Stimulated activated CD8-positive, alpha-beta memory T cell treated with anti-CD3 and anti-CD28 coated beads, Interleukin-2, amount 100 ng/mL, for 1 hour (primary cell): ENCODE data around the gene SYNE1.

ENCODE experiments used
- DNase-seq, 2 donors: peaks; one replicate each; pipeline ENCODE4 v3.0.0-alpha.2; 2020; ENCODE audit warnings: low read depth in 2 of 2

The SYNE1 gene

DNA sequence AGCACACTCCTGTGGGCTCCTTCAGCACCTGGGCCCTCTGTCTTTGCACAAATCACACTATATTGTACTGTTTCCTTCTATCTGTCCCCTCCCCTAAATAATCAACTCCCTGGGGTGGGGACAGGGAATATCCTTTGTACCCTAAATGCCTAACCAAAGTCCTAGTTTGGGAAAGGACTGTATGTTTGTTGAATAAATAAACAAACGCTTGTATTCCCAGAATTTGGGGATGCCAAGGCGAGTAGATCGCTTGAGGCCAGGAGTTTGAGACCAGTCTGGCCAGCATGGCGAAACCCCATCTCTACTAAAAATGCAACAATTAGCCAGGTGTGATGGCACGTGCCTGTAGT is 322.7 kb downstream of the SYNE1 start:
- no peak for DNase-seq

DNA sequence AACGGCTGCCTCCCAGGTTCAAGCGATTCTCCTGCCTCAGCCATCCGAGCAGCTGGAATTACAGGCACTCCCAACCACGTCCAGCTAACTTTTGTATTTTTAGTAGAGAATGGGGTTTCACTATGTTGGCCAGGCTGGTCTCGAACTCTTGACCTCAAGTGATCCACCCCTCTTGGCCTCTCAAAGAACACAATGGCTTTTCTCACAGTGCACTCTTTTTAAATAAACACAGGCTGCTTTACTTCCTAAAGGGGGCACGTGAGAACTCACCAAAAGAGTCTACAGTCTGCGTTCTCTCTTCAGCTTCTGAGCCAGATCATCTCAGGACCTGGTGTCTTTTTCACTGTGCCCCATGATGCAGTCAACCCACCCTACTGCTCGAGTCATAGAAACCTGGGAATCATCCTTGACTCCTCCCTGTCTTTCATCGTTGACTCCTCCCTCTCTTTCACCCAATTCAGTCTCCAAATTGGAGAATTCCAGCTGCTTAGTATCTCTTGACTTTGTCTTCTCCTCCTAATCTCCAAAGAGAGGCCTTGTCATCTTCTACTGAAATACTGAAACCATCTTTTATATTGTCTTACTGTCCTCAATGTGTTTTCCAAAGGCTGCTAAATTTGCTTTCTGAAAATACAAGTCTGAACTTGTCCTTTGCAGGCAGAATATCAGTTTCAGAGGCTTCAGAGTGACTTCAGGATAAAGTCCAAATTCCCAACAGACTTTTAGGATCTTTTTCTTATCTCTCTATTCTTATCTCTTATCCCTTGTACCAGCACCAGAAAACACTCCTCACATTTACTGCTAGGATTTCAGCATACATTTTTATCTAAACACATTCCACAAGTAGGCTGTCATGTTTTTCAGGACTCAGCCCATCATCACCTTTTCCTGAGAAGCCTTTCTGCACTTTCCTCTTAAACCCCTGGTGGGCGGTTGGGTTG is 323.4 kb downstream of the SYNE1 start:
- no peak for DNase-seq

DNA sequence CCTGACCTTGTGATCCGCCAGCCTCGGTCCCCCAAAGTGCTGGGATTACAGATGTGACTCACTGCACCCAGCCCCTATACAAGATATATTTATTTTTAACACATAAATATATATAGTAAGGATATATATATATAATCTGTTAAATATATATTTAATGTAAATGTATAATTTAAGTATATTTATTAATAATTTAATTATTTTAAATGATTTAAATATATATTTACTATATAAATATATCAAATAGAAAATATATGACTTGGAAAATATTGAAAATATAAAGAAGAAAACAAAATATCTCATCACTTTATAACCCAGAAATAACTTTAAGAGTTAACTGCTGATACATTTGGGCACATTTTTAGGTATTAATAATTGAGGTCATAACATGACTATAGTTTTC is 324.7 kb downstream of the SYNE1 start:
- no peak for DNase-seq

DNA sequence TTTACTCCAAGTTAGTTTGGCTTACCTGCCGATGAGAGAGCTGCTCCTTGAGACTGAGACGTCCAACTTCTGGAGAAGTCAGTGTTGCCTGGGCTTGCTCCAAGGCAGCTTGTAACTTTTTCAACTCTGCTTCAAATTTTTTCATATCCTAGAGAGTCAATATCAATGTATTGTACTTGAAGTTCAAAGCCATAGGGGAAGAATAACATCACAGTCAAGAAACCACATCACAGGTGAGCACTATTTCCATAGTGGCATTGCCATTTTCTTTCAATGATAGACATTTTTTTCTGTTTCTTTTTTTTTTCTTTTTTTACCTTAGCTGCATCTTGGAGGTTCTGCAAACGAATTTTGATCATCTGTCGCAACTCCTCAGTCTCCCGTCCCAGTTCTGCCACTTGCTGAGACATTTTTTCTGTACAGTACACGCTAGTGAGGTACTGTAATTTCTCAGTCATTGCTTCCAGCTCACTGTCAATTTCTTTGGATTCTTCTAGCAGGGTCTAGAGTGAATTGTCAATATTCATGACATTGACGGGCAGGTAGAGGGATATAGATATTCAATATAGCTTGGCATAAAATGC is 326.7 kb downstream of the SYNE1 start:
- DNase-seq = no peak

DNA sequence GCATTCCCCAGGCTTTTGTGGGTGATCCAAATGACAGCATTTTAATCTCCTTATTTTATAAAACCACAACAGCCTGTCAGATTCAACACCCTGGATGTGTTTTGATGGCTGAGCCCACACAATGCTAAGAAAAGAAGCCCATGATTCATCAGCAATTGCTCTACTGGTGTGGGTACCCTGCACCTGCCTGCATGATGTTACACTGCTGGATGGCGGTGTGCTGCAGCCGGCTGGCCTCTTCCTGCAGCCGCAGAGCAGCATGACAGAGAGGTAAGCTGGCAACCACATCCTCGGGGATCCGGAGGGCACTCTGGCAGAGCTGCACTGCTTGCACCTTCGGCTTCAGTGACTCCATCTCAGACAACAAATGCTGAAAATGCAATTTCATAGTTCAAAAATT is 327.5 kb downstream of the SYNE1 start:
- peak; percentile 33 to 46 for DNase-seq

DNA sequence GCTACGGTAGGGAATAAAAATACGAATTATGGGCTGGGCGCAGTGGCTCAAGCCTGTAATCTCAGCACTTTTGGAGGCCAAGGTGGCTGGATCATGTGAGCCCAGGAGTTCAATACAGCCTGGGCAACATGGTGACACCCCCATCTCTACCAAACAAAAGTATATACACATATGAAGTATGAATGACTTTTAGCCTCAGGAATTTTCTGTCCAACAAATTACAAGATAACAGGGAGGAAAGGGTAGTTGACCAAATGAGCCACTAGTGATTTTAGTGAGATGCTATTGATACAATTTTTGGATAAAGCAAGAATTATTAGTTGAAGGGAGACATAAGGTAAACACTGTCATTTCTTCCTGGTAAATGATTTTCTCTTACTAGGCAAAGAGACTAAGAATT is 328.2 kb downstream of the SYNE1 start:
- no peak for DNase-seq

DNA sequence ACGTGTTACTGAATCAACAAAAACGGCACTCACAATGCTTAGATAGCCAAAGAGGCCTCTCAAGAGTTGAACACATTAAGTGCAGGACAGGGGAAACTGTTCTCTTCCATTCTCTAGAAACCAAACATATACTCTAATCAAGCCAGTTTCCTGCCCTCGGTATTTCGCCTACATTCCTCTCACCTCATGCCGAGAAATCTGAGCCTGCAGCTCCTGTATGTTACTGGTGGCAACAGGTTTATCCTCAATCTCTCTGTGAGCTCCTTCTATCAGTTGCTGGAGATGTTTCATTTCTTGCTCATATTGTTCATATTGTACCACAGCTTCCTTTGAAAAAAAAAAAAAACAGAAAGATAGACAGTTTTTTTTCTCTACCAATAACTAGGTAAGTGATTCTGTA is 328.9 kb downstream of the SYNE1 start:
- DNase-seq = no peak

DNA sequence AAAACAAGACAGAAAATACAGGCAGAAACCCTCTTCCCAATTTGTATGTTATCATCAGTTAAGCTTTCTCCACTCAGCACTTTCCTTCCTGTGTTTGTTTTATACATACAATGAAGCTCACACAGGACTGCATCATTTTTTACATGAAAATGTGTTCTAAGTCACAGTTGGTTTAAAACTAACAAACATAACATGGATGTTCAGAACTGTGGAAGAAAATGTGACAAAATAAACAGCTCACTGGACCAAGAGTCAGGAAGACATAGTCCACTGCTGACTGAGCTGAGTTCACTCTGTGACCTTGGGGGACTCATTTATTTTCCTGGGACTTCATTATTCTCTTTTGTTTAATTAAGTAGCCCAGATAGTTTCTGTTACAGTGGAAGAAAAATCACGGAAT is 331.5 kb downstream of the SYNE1 start:
- no peak for DNase-seq

DNA sequence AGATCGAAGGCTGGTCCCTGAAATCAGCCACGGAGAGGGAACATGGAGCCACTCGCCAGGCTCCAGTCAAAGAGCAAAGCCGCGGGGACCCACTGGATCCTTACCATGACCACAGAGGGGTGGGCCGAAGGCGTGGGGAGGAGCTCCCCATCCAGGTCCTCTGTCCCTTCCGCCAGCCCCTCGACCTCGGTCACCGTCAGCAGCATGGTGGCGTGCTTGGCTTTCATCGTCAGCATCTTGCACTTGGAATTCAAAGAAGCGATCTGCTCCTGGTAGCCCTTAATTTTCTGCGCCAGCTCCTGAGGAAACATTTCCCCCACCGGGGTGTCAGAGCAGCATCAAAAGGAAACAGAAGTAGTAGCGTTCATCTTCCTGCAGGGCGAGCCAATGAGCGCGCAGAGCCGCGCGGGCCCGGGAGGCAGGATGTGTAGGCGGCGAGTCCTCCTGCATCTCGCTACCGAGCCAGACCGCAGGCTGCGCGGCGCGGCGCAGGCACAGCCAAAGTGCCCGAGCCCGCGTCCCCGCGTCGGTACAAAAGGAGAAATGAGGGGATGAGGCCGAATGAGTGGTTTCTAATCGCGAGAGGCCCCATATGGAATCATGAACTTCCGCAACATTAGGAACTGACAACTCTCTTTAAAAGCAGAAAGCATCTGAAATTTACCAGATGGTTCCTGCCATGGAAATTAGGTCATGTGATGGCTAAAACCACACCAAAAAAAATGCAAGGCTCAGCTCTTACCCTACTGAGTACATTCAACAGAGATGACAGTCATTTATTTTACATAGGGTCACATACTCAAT is 335.2 kb downstream of the SYNE1 start:
- DNase-seq = peak; percentile 73 to 75

DNA sequence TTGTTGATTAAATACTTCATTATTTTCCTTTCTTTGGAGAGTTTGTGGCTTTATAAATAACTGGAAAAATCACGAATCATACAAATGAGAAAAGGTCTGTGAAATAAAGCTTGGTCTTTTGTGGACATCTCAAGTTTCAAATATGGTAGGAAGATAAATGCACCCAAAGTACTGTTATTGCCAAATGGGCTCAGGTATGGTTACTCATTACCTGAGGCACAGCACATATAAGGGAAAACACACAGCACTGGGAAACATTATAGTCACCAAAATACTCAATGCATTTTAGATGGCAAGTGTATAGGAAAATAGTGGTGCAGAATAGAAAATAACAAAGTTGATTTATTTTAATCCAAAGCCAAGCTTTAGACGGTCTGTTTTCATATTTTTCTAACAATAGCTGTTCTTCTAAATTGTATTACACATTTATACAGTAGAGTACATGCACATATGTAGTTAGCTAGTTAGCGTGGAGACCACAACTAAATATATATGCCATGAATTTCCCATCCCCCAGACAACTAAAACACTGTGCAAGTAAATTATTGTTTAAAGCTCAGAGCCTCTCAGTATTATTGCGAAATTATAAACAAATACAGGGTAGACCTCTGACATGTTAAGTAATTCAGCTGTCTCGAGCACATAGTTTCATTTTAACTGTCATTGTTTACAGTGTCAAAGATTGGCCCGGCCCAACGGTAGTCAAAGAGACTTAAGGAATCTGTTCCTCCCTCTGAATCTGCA is 336.0 kb downstream of the SYNE1 start:
- DNase-seq = no peak

DNA sequence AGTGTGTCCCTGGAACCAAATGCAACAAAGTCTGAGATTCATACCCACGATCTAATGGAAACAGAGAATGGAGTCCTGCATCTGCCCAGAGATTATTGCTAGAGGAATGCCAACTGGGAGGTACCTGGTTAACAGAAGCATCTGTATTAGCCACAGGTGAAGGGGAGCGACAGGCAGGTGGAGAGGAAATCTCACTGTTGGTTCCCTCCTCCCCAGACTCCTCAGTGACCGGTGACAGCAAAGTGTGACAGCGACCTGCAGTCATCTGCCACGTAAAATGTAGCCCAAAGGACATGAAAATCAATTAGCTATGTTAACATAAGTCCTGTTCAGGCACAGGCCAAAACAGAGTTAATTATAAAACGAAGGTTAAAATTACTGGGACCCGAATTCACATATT is 336.6 kb downstream of the SYNE1 start:
- DNase-seq = no peak

DNA sequence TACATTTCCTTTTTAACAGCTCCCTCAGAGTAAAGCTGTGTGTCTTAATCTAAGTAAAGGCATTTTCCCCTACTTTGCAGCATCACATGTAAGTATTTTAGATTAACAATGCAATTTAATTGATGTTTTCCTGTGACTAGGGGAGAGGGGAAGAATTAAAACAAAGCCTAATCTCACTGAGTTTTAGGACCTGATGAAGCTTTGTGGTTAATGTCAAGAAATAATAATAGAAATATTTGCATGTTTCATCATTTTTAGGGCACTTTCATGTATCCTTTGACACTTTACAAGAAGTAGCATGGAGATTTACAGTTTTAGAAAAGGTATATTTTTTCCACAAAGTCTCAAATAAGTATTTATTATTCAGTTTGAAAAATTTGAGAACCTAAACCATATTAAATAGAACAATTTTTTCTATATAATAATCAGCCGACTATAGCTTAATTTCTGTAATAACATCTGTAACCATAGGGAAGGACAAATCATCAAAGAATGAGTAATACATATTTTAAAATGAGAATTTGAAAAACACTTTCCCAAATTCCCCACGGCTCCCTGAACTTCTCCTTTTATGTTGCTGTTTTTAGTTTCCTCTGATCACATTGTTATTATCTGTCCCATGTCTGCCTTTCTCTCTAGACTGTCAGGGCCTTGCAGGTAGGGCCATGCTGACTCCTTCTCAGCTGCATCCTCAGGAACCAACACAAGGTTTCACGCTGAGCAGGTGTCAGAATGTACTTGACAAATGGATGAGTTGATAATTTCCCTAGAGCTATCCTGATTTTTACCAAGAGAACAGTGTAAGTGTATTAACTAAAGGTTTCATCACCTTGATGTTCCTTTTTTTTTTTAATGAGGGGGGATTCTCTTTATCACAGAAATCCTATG is 338.1 kb downstream of the SYNE1 start:
- no peak for DNase-seq

DNA sequence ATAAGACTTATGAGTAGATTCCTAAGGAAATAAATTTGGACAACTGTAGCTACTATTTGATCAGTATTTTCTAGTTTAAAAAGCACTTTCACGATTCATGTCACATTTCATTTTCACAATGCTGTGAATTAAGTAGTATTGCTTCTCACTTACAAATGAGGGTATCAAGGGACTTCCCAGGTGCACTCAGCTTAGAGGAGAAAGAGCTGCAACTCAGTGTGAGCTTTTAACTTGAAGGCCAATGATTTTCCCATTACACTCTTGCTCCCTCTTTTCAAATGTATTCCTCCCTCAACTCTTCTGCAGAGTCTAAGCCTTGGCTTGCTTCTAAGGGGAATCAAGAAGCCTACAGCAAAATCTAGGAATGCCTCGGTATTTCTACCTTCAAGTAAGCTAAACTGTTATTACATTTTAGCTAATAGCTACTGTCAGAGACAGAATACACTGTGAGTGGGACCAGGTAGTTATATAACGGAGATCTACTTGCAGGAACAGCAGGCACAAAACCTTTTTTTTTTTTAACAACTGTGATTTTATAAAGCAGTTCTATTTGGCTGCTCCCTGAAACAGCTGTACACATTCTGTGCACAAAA is 339.0 kb downstream of the SYNE1 start:
- DNase-seq = no peak

DNA sequence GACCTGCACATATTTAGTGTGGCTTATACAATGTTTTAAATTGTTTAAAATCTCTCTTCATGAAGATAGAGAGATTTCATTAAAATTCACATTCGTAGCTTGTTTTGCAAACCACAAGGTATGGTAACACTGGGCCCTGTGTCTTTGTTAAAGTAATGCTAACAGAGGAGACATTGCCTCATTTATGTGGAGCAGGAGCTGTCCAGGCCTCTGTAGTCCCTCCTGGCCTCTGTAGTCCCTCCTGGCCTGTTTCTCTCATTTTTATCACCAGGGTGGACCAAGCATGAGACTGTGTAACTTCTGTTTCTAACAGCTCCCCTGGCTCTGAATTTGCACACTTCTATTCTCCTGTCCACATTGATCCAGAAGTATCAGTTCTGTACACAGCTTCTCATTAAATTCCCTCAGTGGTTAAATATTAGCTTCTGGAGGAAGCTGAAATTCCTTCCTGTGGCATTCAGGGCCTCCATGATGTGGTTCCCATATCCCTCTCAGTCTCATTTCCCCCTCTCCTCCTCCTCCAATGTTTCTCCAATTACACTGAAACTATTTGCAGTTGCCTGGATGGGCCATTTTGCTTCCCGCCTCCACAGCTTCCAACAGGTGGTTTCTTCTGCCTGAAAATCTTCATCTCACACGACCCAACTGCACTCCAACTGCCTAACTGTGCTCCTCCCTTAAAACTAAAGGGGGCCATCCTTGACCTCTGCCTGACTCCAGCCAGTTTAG is 340.4 kb downstream of the SYNE1 start:
- DNase-seq = no peak

DNA sequence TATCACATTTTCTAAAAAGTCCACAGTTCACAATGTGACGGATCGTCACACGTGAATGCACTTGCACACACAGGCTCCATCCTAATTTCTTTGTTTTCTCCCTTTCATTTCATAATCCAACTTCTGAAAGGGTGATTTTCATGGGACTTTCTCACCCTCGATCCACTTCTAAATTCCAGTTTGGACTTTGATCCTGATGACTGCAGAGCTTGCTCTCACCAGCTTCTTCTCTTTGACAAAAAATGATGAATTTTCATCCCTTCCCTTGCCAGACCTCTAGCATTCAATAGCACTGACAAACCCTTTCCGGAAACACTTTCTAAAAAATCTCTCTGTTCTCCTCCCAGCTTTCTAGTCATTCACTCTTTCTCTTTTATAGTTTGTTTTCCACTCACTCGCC is 341.2 kb downstream of the SYNE1 start:
- DNase-seq = no peak

DNA sequence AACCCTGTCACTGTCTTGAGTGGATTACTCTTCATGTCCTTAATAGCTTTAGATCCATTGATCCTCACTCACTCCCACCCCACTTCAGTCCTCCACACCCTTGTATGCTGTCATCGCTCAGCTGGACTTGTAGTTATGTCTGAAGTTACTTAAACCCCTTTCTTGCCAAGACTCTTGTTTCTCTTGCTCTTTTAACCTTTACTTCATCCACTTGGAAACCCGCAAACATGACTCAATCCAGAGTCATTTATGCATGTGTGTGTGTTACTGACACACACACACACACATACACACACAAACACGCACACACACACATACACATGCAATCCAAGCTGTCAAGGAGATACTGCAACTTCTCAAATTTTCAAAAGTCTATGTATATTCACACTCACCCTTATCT is 341.8 kb downstream of the SYNE1 start:
- no peak for DNase-seq

DNA sequence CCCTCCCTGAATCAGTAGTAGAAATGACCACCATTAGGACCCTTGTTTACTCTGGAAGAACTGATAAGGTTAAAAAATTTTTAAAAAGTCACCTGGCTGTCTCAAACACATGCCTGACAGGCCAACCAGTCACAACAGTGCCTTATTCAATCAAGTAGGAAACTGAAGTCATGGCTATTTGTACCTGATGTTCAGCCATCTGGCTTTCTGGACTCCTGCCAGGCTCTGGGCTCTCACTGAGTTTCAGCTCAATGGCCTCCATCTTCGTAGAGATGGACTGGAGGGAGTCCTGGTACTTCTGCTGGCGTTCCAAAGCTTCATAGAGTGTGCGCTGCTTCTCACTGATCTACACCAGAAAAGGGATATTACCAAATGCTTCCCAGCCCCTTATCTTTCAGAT is 343.8 kb downstream of the SYNE1 start:
- DNase-seq = no peak

DNA sequence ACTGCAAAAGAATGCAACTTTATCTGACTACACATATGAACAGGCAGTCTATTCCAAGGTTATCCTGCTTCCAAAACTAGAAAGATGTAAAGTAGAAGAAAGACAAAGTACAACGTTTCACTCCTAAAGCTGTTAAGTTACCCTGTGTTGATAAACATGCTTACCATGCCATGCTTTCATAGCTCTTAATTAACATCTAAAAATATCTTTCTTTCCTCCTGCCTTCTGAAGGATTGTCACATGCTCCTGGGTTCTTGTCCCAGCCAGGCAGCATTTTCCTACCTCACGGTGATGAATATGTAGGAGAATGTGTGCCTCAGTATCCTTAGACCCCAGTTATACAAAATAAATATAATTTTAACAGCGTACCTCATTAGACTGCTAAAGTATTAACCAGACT is 344.6 kb downstream of the SYNE1 start:
- DNase-seq = no peak

DNA sequence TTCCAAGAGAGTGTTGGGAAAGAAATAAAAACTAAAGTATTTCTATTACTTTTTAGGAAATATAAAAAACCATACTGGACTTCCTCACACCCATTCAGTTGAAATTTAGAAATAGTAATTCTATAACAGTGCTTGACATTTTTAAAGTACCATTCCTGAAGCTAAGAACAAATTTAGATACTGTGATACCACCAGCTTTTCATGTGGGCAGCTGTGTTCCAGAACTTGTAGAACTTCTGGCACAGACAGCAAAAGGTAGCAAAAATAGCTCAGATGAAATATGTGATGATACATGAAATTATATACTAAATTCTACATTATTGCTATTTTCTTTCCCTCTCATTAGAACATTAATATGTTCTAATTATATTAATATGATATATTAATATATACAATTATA is 346.5 kb downstream of the SYNE1 start:
- no peak for DNase-seq

DNA sequence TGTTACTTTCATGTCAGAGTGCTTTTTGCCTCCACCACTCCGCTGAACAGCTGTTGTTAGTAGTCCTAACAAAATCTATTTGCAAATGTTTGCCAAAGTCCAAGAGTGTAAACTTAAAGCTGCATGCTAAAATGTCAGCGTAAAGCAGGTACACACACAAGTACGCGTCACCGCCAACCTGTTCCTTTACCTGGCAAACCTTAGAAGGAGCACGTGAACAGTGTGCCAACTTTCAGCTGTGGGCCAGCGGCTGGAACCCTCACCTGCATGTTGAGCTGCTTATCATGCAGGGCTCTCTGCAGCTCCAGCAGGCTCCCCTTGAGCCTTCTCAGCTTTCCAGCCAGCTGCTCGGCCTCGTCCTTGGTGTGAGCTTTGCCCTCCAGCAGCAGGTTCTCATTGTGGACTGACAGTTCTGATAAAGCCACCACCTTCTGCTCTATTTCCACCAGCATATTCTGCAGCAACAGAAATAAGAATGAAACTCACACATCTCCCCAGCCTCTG is 359.3 kb downstream of the SYNE1 start:
- DNase-seq = no peak
